Left ventricle myocardium inferior (tissue), 1 donor: ENCODE measurements around the gene CNTFR. TPM values are rescaled to one million over a fixed set of nuclear protein-coding genes. Genes with fewer than 3 reads are reported as not detected.

Source experiments
- DNase-seq: peaks from one replicate; pipeline ENCODE4 v3.0.0-alpha.2; 2020
- H3K27ac ChIP-seq: fragments of 200-600 bp; replicated peaks from 2 replicates; pipeline ENCODE4 v1.8.0; 2021
- H3K27me3 ChIP-seq: fragments of 200-600 bp; 2 replicates; pipeline ENCODE4 v1.8.0; 2021; ENCODE audit warnings: low read depth
- H3K36me3 ChIP-seq: fragments of 200-600 bp; 2 replicates; pipeline ENCODE4 v1.8.0; 2021
- H3K4me1 ChIP-seq: fragments of 200-600 bp; 2 replicates; pipeline ENCODE4 v1.8.0; 2021
- H3K4me3 ChIP-seq: fragments of 200-600 bp; 2 replicates; pipeline ENCODE4 v1.8.0; 2021; ENCODE audit warnings: mild to moderate bottlenecking, moderate library complexity
- H3K9me3 ChIP-seq: fragments of 200-600 bp; replicated peaks from 2 replicates; pipeline ENCODE4 v1.8.0; 2021
- CTCF ChIP-seq: fragments of 200-600 bp; IDR thresholded peaks from 2 replicates; pipeline ENCODE4 v1.8.0; 2021; ENCODE audit warnings: antibody characterized with exemption, mild to moderate bottlenecking, borderline replicate concordance
- intact Hi-C: fragments of 100-400 bp; cut with micrococcal nuclease; formaldehyde crosslinking; loops from one replicate; pipeline ENCODE4 v1.11.0; 2022
- total RNA-seq: library from RNA; stranded (reverse); fragmentation: NEBNext Ultra II Directional; extraction: Animal tissue kit (Norgen Biotek cat#: 25700); gene quantifications from one replicate; pipeline ENCODE4 v1.2.1, GENCODE V29; 2021
- donor health status: DM: no; HTN: yes; CAD: no; lungs with severe emphysema.

The CNTFR gene
- total RNA-seq, 1 donor from 2014 or later, result 4.6 TPM

- TF ChIP-seq CTCF, result no peak
- DNase-seq, result no peak
- Histone ChIP-seq H3K4me3 (no peak overlapping the region), H3K27me3 (peaks cover 4% of the 10 kb centered on the region), H3K36me3 (no peaks in the 10 kb centered on the region), H3K9me3 (no peaks in the 10 kb centered on the region), H3K27ac (no peak overlapping the region), H3K4me1 (no peaks in the 10 kb centered on the region)
- intact Hi-C loops, result no loop called here
Measured at GRCh38 chr9:34553511-34554021, 36.0 kb downstream of the CNTFR start.

GRCh38 chr9:34552986-34553385 is 36.5 kb downstream of the CNTFR start:
- Histone ChIP-seq H3K27me3 (peaks cover 4% of the 10 kb centered on the region), H3K9me3 (no peaks in the 10 kb centered on the region), H3K27ac (no peak overlapping the region), H3K4me3 (no peak overlapping the region), H3K36me3 (no peaks in the 10 kb centered on the region), H3K4me1 (no peaks in the 10 kb centered on the region)
- intact Hi-C loops, result no loop called here
- no peak for TF ChIP-seq CTCF
- no peak for DNase-seq

GRCh38 chr9:34552606-34552981 is 36.9 kb downstream of the CNTFR start:
- no peak for TF ChIP-seq CTCF
- H3K9me3 ChIP-seq, result no peaks in the 10 kb centered on the region
- no peak overlapping the region for H3K4me3 ChIP-seq
- H3K27me3 ChIP-seq, result peaks cover 4% of the 10 kb centered on the region
- DNase-seq, result no peak
- intact Hi-C loops, result no loop called here
- no peaks in the 10 kb centered on the region for H3K4me1 ChIP-seq
- no peaks in the 10 kb centered on the region for H3K36me3 ChIP-seq
- no peak overlapping the region for H3K27ac ChIP-seq

GRCh38 chr9:34551751-34552605 is 37.5 kb downstream of the CNTFR start:
- Histone ChIP-seq H3K9me3 (no peaks in the 10 kb centered on the region), H3K27me3 (peaks cover 10% of the 10 kb centered on the region), H3K27ac (no peak overlapping the region), H3K4me1 (no peaks in the 10 kb centered on the region), H3K36me3 (no peaks in the 10 kb centered on the region), H3K4me3 (no peak overlapping the region)
- no peak for TF ChIP-seq CTCF
- intact Hi-C loops, result no loop called here
- no peak for DNase-seq

GRCh38 chr9:34550681-34551270 is 38.7 kb downstream of the CNTFR start:
- no peaks in the 10 kb centered on the region for H3K9me3 ChIP-seq
- intact Hi-C loops, result no loop called here
- no peaks in the 10 kb centered on the region for H3K4me1 ChIP-seq
- no peak for TF ChIP-seq CTCF
- no peak for DNase-seq
- H3K27ac ChIP-seq, result no peak overlapping the region
- H3K4me3 ChIP-seq, result no peak overlapping the region
- H3K36me3 ChIP-seq, result no peaks in the 10 kb centered on the region
- H3K27me3 ChIP-seq, result peaks cover 19% of the 10 kb centered on the region
